Astrocyte (in vitro differentiated cells and primary cell): ENCODE measurements around the gene GIMAP8. TPM values are rescaled to one million over a fixed set of nuclear protein-coding genes. Genes with fewer than 3 reads are reported as not detected.
A peak's percentile ranks its signal among the peaks of the same experiment; 100 is the strongest.

Source experiments
- DNase-seq: peaks from one replicate; pipeline ENCODE4 v3.0.0-alpha.2; 2010; ENCODE audit warnings: low read depth
- FAIRE-seq: peaks from 2 replicates; lab custom pipeline; 2011; peaks lifted over from hg19 to GRCh38; lab: Jason Lieb, UNC
- H2AFZ ChIP-seq: 2 replicates; pipeline ENCODE4 v1.6.0; 2012; ENCODE audit warnings: low read depth, low read length, inconsistent platforms
- H3K27ac ChIP-seq: 2 replicates; pipeline ENCODE4 v1.5.1; 2011; ENCODE audit warnings: low read depth, low read length, inconsistent platforms
- H3K27me3 ChIP-seq: 2 replicates; pipeline ENCODE4 v1.6.0; 2011; ENCODE audit warnings: low read length, inconsistent platforms; ENCODE audit not compliant: insufficient read depth
- H3K36me3 ChIP-seq: 2 replicates; pipeline ENCODE4 v1.5.1; 2011; ENCODE audit warnings: low read length, inconsistent platforms; ENCODE audit not compliant: insufficient read depth
- H3K4me1 ChIP-seq: 2 replicates; pipeline ENCODE4 v1.5.1; 2011; ENCODE audit warnings: low read length, inconsistent platforms; ENCODE audit not compliant: insufficient read depth
- H3K4me2 ChIP-seq: 2 replicates; pipeline ENCODE4 v1.6.0; 2012; ENCODE audit warnings: low read length, inconsistent platforms
- H3K4me3 ChIP-seq: 2 replicates; pipeline ENCODE4 v1.5.1; 2011; ENCODE audit warnings: low read depth, mild to moderate bottlenecking, low read length, inconsistent platforms; ENCODE audit not compliant: insufficient read depth
- H3K79me2 ChIP-seq: 2 replicates; pipeline ENCODE4 v1.6.0; 2012; ENCODE audit warnings: mild to moderate bottlenecking, low read length, inconsistent platforms; ENCODE audit not compliant: insufficient read depth
- H3K9ac ChIP-seq: 2 replicates; pipeline ENCODE4 v1.6.0; 2012; ENCODE audit warnings: mild to moderate bottlenecking, low read length, inconsistent platforms
- H3K9me3 ChIP-seq: 2 replicates; pipeline ENCODE4 v1.5.1; 2012; ENCODE audit warnings: low read depth, mild to moderate bottlenecking, low read length, inconsistent platforms; ENCODE audit not compliant: insufficient read depth
- H4K20me1 ChIP-seq: 2 replicates; pipeline ENCODE4 v1.6.0; 2012; ENCODE audit warnings: low read length, inconsistent platforms; ENCODE audit not compliant: insufficient read depth
- H3K27ac Mint-ChIP-seq: one replicate; pipeline ENCODE4 v1.8.0; 2021; ENCODE audit warnings: mild to moderate bottlenecking, mixed read lengths; ENCODE audit not compliant: unreplicated experiment
- H3K27me3 Mint-ChIP-seq: one replicate; pipeline ENCODE4 v1.8.0; 2021; ENCODE audit warnings: low read depth, mixed read lengths; ENCODE audit not compliant: unreplicated experiment
- H3K36me3 Mint-ChIP-seq: one replicate; pipeline ENCODE4 v1.8.0; 2021; ENCODE audit warnings: low read depth, mixed read lengths; ENCODE audit not compliant: unreplicated experiment
- H3K4me1 Mint-ChIP-seq: one replicate; pipeline ENCODE4 v1.8.0; 2021; ENCODE audit warnings: low read depth, mixed read lengths; ENCODE audit not compliant: unreplicated experiment
- H3K4me3 Mint-ChIP-seq: one replicate; pipeline ENCODE4 v1.8.0; 2021; ENCODE audit warnings: mild to moderate bottlenecking, moderate library complexity, mixed read lengths; ENCODE audit not compliant: unreplicated experiment
- H3K9me3 Mint-ChIP-seq: one replicate; pipeline ENCODE4 v1.8.0; 2021; ENCODE audit warnings: mild to moderate bottlenecking, mixed read lengths; ENCODE audit not compliant: unreplicated experiment
- CTCF ChIP-seq: IDR thresholded peaks from 2 replicates; pipeline ENCODE4 v1.5.1; 2011; ENCODE audit warnings: low read depth, mild to moderate bottlenecking, inconsistent platforms, low read length, moderate library complexity; ENCODE audit not compliant: insufficient read depth
- EZH2 ChIP-seq: IDR thresholded peaks from 2 replicates; pipeline ENCODE4 v1.6.1; 2012; ENCODE audit warnings: mild to moderate bottlenecking, low read length, inconsistent platforms; ENCODE audit not compliant: insufficient read depth
- total RNA-seq: library from RNA; stranded (reverse); gene quantifications from 2 replicates; pipeline ENCODE4 v1.2.1, GENCODE V29; 2021

Gene GIMAP8
- total RNA-seq, 1 donor from 2014 or later: not detected

GRCh38 chr7:150432915-150433892 lies 17.2 kb upstream of the GIMAP8 start:
- H3K4me1 ChIP-seq: peaks cover 13% of the 10 kb centered on the region
- H3K4me1 Mint-ChIP-seq: peaks cover 15% of the 10 kb centered on the region
- H3K27ac ChIP-seq: no peak overlapping the region
- no peaks in the 10 kb centered on the region for H4K20me1 ChIP-seq
- peaks cover 20% of the 10 kb centered on the region for H3K27me3 Mint-ChIP-seq
- no peak overlapping the region for H3K4me3 Mint-ChIP-seq
- DNase-seq (no peak), FAIRE-seq (no peak)
- peaks cover 9% of the 10 kb centered on the region for H3K9me3 Mint-ChIP-seq
- H3K4me3 ChIP-seq: no peak overlapping the region
- no peaks in the 10 kb centered on the region for H3K79me2 ChIP-seq
- no peaks in the 10 kb centered on the region for H3K36me3 ChIP-seq
- H3K4me2 ChIP-seq: no peak overlapping the region
- H3K9me3 ChIP-seq: no peaks in the 10 kb centered on the region
- TF ChIP-seq EZH2 (no peak), CTCF (no peak)
- no peak overlapping the region for H3K9ac ChIP-seq
- peak overlapping the region; percentile 44 for H3K27ac Mint-ChIP-seq
- H3K27me3 ChIP-seq: no peaks in the 10 kb centered on the region
- H2AFZ ChIP-seq: no peak overlapping the region
- H3K36me3 Mint-ChIP-seq: no peaks in the 10 kb centered on the region

- Mint-ChIP-seq H3K36me3 (no peaks in the 10 kb centered on the region), H3K27me3 (peaks cover 20% of the 10 kb centered on the region), H3K4me1 (peaks cover 6% of the 10 kb centered on the region), H3K4me3 (no peak overlapping the region), H3K9me3 (peaks cover 9% of the 10 kb centered on the region), H3K27ac (no peak overlapping the region)
- Histone ChIP-seq H3K4me3 (no peak overlapping the region), H3K36me3 (no peaks in the 10 kb centered on the region), H3K4me1 (peaks cover 3% of the 10 kb centered on the region), H3K27me3 (no peaks in the 10 kb centered on the region), H3K4me2 (no peak overlapping the region), H4K20me1 (no peaks in the 10 kb centered on the region), H3K27ac (no peak overlapping the region), H2AFZ (no peak overlapping the region), H3K79me2 (no peaks in the 10 kb centered on the region), H3K9me3 (no peaks in the 10 kb centered on the region), H3K9ac (no peak overlapping the region)
- FAIRE-seq (no peak), DNase-seq (no peak)
- TF ChIP-seq EZH2 (no peak), CTCF (no peak)
Measured at GRCh38 chr7:150434240-150434639, 16.2 kb upstream of the GIMAP8 start.

GRCh38 chr7:150435047-150435389 lies 15.4 kb upstream of the GIMAP8 start:
- H3K27me3 Mint-ChIP-seq: peaks cover 20% of the 10 kb centered on the region

More at GRCh38 chr7:150435047-150435389, 15.4 kb upstream of the GIMAP8 start:
- Mint-ChIP-seq H3K4me1 (peaks cover 3% of the 10 kb centered on the region), H3K27ac (no peak overlapping the region), H3K4me3 (no peak overlapping the region), H3K36me3 (no peaks in the 10 kb centered on the region), H3K9me3 (peaks cover 10% of the 10 kb centered on the region)
- no peaks in the 10 kb centered on the region for H4K20me1 ChIP-seq
- FAIRE-seq (no peak), DNase-seq (no peak)
- no peak overlapping the region for H3K4me2 ChIP-seq
- no peak overlapping the region for H3K4me3 ChIP-seq
- H3K27ac ChIP-seq: no peak overlapping the region
- TF ChIP-seq EZH2 (no peak), CTCF (no peak)
- no peaks in the 10 kb centered on the region for H3K4me1 ChIP-seq
- H3K9ac ChIP-seq: no peak overlapping the region
- no peaks in the 10 kb centered on the region for H3K79me2 ChIP-seq
- H2AFZ ChIP-seq: no peak overlapping the region
- H3K27me3 ChIP-seq: no peaks in the 10 kb centered on the region
- no peaks in the 10 kb centered on the region for H3K9me3 ChIP-seq
- H3K36me3 ChIP-seq: no peaks in the 10 kb centered on the region
